Thyroid gland (tissue), 4 donors: ENCODE data around the gene HEMK1. TPM values are rescaled to one million over a fixed set of nuclear protein-coding genes. Genes with fewer than 3 reads are reported as not detected.
A peak's percentile ranks its signal among the peaks of the same experiment; 100 is the strongest.

Source experiments
- DNase-seq, 2 donors: peaks; one replicate each; pipeline ENCODE4 v3.0.0-alpha.2; 2019
- H3K27ac ChIP-seq, 3 donors: fragments of 200-600 bp; sonication (generic); 1 replicate in 2 of 3; 2 replicates in 1 of 3; pipeline ENCODE4 v1.5.1; 2016 to 2019; ENCODE audit warnings: mild to moderate bottlenecking in 1 of 3, moderate library complexity in 1 of 3
- H3K27me3 ChIP-seq: fragments of 200-600 bp; sonication (generic); one replicate; pipeline ENCODE4 v1.5.1; 2019
- H3K36me3 ChIP-seq, 2 donors: fragments of 200-600 bp; sonication (generic); one replicate each; pipeline ENCODE4 v1.5.1; 2016 to 2019
- H3K4me1 ChIP-seq, 2 donors: fragments of 200-600 bp; sonication (generic); one replicate each; pipeline ENCODE4 v1.5.1; 2017 to 2019
- H3K4me3 ChIP-seq, 3 donors: fragments of 200-600 bp; sonication (generic); replicated peaks in 1 of 3; 1 replicate in 2 of 3; 2 replicates in 1 of 3; pipeline ENCODE4 v1.5.1; 2016; ENCODE audit warnings: mild to moderate bottlenecking in 1 of 3
- H3K9me3 ChIP-seq: fragments of 200-600 bp; sonication (generic); one replicate; pipeline ENCODE4 v1.5.1; 2017
- CTCF ChIP-seq, 6 experiments: fragments of 200-600 bp in 3 of 6; fragments of 450-650 bp in 3 of 6; sonication (generic) in 3 of 6; IDR thresholded peaks; one replicate each; pipeline ENCODE4 v1.5.1; 2016 to 2019; ENCODE audit warnings: antibody characterized with exemption in 6 of 6, mild to moderate bottlenecking in 2 of 6, inconsistent platforms in 1 of 6, moderate library complexity in 1 of 6
- POLR2A ChIP-seq, 2 donors: fragments of 450-650 bp; IDR thresholded peaks; one replicate each; pipeline ENCODE4 v1.6.1; 2017; ENCODE audit warnings: antibody characterized with exemption in 2 of 2, mild to moderate bottlenecking in 2 of 2, moderate library complexity in 1 of 2
- WGBS, 2 donors: methylation state at CpG; one replicate each; pipeline ENCODE4 v1.1.5; 2017; 5-methylcytosine and 5-hydroxymethylcytosine counted together
- intact Hi-C: fragments of 100-400 bp; cut with DNase I; formaldehyde crosslinking; loops from one replicate; pipeline ENCODE4 v1.15.1; 2023
- total RNA-seq, 4 donors: library from RNA; depleted of rRNA; stranded (reverse); fragments of >200 nt; gene quantifications; one replicate each; pipeline ENCODE4 v1.2.3, GENCODE V29; 2016

HEMK1 gene
- total RNA-seq, 4 donors from 2014 or later = 13.9 to 20.8 (median 17.6) TPM

DNA sequence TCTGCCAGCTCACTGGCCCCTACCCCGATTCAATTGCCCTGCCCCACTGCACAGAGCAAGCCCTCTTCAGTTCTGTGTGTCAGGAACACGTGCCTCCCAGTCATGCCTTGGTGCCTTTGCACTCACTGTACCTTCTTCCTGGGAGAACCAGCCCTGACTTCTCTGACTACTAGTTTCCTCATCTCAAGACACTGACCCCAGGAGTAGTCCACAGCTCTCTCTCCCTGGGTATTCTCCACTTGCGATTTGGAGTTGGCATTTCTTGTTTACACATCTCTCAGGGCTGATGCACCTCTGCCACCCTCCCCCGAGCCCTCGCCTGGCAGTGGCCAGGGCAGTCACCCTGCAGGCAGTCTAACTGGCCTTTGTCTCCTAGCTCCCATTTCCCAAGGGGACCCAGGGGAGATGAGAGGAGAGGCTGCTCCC lies 36.6 kb downstream of the HEMK1 start:
- Histone ChIP-seq H3K9me3 (no peaks in the 10 kb centered on the region), H3K4me1 (peaks cover 88 to 96% of the 10 kb centered on the region in 2 donors), H3K27ac (peak overlapping the region; percentile 99 to 100 (median 100)), H3K4me3 (no peak overlapping the region), H3K36me3 (peaks cover 20 to 21% of the 10 kb centered on the region in 2 donors), H3K27me3 (no peaks in the 10 kb centered on the region)
- intact Hi-C loops = no loop called here
- TF ChIP-seq POLR2A (IDR thresholded peaks at IDR 0.05) (peak in 1 of 2 donors; percentile 83), CTCF (IDR thresholded peaks at IDR 0.05) (no peak)
- DNase-seq = peak; percentile 93 to 95
- WGBS, 2 donors = 35% methylated on average over 5 of the region's 5 CpGs

GRCh38 chr3:50606596-50606995 lies 37.3 kb downstream of the HEMK1 start:
- H3K4me1 ChIP-seq = peaks cover 83 to 89% of the 10 kb centered on the region in 2 donors
- no peak for TF ChIP-seq CTCF (IDR thresholded peaks at IDR 0.05)
- no peak for TF ChIP-seq POLR2A (IDR thresholded peaks at IDR 0.05)
- DNase-seq = no peak
- peaks cover 20 to 21% of the 10 kb centered on the region in 2 donors for H3K36me3 ChIP-seq
- no peaks in the 10 kb centered on the region for H3K9me3 ChIP-seq
- no peak overlapping the region for H3K4me3 ChIP-seq
- 63 to 73% methylated on average over 5 to 6 of the region's 6 CpGs for WGBS, 2 donors
- H3K27ac ChIP-seq = peak overlapping the region; percentile 99 to 100 (median 100)
- intact Hi-C loops = no loop called here
- no peaks in the 10 kb centered on the region for H3K27me3 ChIP-seq

DNA sequence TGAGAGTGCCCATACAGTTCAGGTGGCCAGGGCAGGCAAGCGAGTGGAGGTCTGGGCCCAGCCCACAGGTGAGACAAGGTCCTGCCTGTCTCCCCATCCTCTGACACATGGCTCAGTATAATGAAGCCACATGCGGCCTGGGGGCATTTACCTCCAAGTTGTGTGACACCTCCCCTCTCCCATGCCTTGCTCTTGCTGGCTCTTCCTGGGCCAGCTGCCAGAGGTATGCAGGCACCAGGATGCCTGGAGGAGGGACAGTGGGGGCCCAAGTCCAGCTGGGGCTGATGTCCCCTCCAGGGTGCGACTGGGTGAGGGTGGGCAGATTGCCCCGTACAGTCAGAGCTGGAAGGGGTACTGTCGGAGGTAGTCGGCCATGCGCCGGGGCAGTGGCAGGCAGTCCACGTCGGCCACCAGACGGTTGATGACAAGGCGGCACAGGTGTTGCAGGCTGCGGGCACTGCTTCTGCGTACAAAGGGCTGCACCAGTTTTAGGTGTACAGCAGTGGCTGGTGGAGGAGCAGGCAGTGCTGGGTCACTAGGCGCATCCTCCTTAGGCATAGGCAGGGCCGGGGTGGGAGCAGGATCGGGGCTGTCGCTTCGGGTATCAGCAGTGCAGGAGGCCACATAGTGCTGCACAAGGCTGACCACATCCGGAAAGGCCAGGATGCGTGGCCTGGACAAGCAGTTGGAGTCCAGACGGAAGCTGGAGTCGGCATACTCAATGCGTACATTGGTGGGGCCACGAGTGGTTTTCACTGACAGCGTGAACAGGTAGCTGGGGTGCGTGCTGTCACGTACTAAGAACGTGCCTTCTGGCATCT lies 38.2 kb downstream of the HEMK1 start:
- 84 to 94% methylated on average over 22 to 27 of the region's 29 CpGs for WGBS, 2 donors
- no peak for DNase-seq
- H3K4me3 ChIP-seq = no peak overlapping the region
- no peaks in the 10 kb centered on the region for H3K9me3 ChIP-seq
- peaks cover 77 to 82% of the 10 kb centered on the region in 2 donors for H3K4me1 ChIP-seq
- H3K27ac ChIP-seq = peak overlapping the region; percentile 99 to 100 (median 100)
- H3K36me3 ChIP-seq = peaks cover 20 to 21% of the 10 kb centered on the region in 2 donors
- no peaks in the 10 kb centered on the region for H3K27me3 ChIP-seq
- TF ChIP-seq POLR2A (IDR thresholded peaks at IDR 0.05) (no peak), CTCF (IDR thresholded peaks at IDR 0.05) (no peak)
- intact Hi-C loops = no loop called here

DNA sequence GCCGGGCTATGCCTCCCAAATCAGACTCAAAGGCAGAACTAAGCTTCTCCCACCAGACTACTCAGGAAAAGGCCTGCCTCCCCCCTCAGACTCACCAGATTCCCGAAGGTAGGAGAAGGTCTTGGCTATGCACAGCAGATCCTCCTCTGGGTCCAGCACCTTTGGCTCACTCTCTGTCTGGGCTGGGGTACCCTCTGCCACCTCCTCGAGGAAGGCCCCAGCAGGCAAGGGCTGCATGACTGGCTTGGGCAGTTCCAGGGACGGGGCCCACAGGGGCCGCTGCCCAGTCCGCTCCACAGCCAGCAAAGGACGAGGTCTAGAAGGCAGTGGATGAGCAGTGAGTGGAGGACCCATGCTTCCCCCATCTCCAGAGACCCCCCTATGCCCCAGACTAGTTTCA lies 39.0 kb downstream of the HEMK1 start:
- 82 to 84% methylated on average over 5 of the region's 7 CpGs for WGBS, 2 donors
- TF ChIP-seq CTCF (IDR thresholded peaks at IDR 0.05) (no peak), POLR2A (IDR thresholded peaks at IDR 0.05) (no peak)
- intact Hi-C loops = no loop called here
- no peak for DNase-seq
- peak overlapping the region; percentile 99 to 100 (median 100) for H3K27ac ChIP-seq
- H3K4me1 ChIP-seq = peaks cover 74 to 82% of the 10 kb centered on the region in 2 donors
- no peaks in the 10 kb centered on the region for H3K9me3 ChIP-seq
- H3K4me3 ChIP-seq = peak overlapping the region in 1 of 3 donors; percentile 69
- H3K27me3 ChIP-seq = no peaks in the 10 kb centered on the region
- peaks cover 20 to 21% of the 10 kb centered on the region in 2 donors for H3K36me3 ChIP-seq
